SJCRH30 (cell line): ENCODE data around the gene VSTM1. TPM values are rescaled to one million over a fixed set of nuclear protein-coding genes. Genes with fewer than 3 reads are reported as not detected.

ENCODE experiments used
- DNase-seq, 2 experiments: peaks; one replicate each; pipeline ENCODE4 v3.0.0-alpha.2; 2015 to 2020
- H3K27ac ChIP-seq: fragments of 250-450 bp; sonication (Bioruptor Pico); 2 replicates; pipeline ENCODE4 v1.5.1; 2020; ENCODE audit warnings: mild to moderate bottlenecking, moderate library complexity
- H3K27me3 ChIP-seq: fragments of 250-450 bp; sonication (Bioruptor Pico); 2 replicates; pipeline ENCODE4 v1.5.1; 2020; ENCODE audit warnings: mild to moderate bottlenecking, moderate library complexity
- H3K36me3 ChIP-seq: fragments of 250-450 bp; sonication (Bioruptor Pico); 2 replicates; pipeline ENCODE4 v1.5.1; 2020; ENCODE audit warnings: mild to moderate bottlenecking, moderate library complexity
- H3K4me1 ChIP-seq: fragments of 250-450 bp; sonication (Bioruptor Pico); 2 replicates; pipeline ENCODE4 v1.5.1; 2020; ENCODE audit warnings: mild to moderate bottlenecking, moderate library complexity
- H3K4me3 ChIP-seq: fragments of 250-450 bp; sonication (Bioruptor Pico); 2 replicates; pipeline ENCODE4 v1.5.1; 2020; ENCODE audit warnings: mild to moderate bottlenecking, moderate library complexity
- H3K9me3 ChIP-seq: fragments of 250-450 bp; sonication (Bioruptor Pico); replicated peaks from 2 replicates; pipeline ENCODE4 v1.5.1; 2020; ENCODE audit warnings: mild to moderate bottlenecking, moderate library complexity
- total RNA-seq: library from RNA; depleted of rRNA; stranded (reverse); fragments of >200 nt; shearing (Covaris generic); gene quantifications from 2 replicates; pipeline ENCODE4 v1.2.3, GENCODE V29; 2014; rRNA removed

VSTM1 gene
- total RNA-seq, 1 experiment from 2014 or later, result not detected

GRCh38 chr19:54009440-54009839, 54.3 kb downstream of the VSTM1 start:
- Histone ChIP-seq H3K9me3 (no peaks in the 10 kb centered on the region), H3K27ac (no peak overlapping the region), H3K27me3 (no peaks in the 10 kb centered on the region), H3K36me3 (no peaks in the 10 kb centered on the region), H3K4me1 (no peaks in the 10 kb centered on the region), H3K4me3 (no peak overlapping the region)
- DNase-seq, result no peak

GRCh38 chr19:54002495-54003315, 61.0 kb downstream of the VSTM1 start:
- DNase-seq, result no peak
- H3K27me3 ChIP-seq, result no peaks in the 10 kb centered on the region

GRCh38 chr19:54001496-54001895, 62.2 kb downstream of the VSTM1 start:
- Histone ChIP-seq H3K4me3 (no peak overlapping the region), H3K27me3 (no peaks in the 10 kb centered on the region), H3K9me3 (no peaks in the 10 kb centered on the region), H3K27ac (no peak overlapping the region), H3K4me1 (no peaks in the 10 kb centered on the region), H3K36me3 (no peaks in the 10 kb centered on the region)
- no peak for DNase-seq

More at GRCh38 chr19:54002495-54003315, 61.0 kb downstream of the VSTM1 start:
- H3K36me3 ChIP-seq, result no peaks in the 10 kb centered on the region
- H3K27ac ChIP-seq, result no peak overlapping the region
- H3K9me3 ChIP-seq, result no peaks in the 10 kb centered on the region
- H3K4me3 ChIP-seq, result no peak overlapping the region
- no peaks in the 10 kb centered on the region for H3K4me1 ChIP-seq

GRCh38 chr19:53999694-54000093, 64.0 kb downstream of the VSTM1 start:
- no peak overlapping the region for H3K4me3 ChIP-seq
- no peak overlapping the region for H3K27ac ChIP-seq
- no peak for DNase-seq
- H3K9me3 ChIP-seq, result no peaks in the 10 kb centered on the region
- H3K27me3 ChIP-seq, result no peaks in the 10 kb centered on the region
- no peaks in the 10 kb centered on the region for H3K4me1 ChIP-seq
- no peaks in the 10 kb centered on the region for H3K36me3 ChIP-seq

- Histone ChIP-seq H3K27me3 (no peaks in the 10 kb centered on the region), H3K36me3 (no peaks in the 10 kb centered on the region), H3K27ac (no peak overlapping the region), H3K9me3 (no peaks in the 10 kb centered on the region), H3K4me1 (no peaks in the 10 kb centered on the region), H3K4me3 (no peak overlapping the region)
- no peak for DNase-seq
These were observed 65.5 kb downstream of the VSTM1 start for GRCh38 chr19:53998223-53998622.

- Histone ChIP-seq H3K4me3 (no peak overlapping the region), H3K9me3 (no peaks in the 10 kb centered on the region), H3K27me3 (no peaks in the 10 kb centered on the region), H3K4me1 (peaks cover 4% of the 10 kb centered on the region; the same call in 1 of the 2 replicates), H3K36me3 (no peaks in the 10 kb centered on the region), H3K27ac (no peak overlapping the region)
- no peak for DNase-seq
These were observed 68.9 kb downstream of the VSTM1 start for GRCh38 chr19:53994811-53995210.

- no peaks in the 10 kb centered on the region for H3K36me3 ChIP-seq
- no peaks in the 10 kb centered on the region for H3K27me3 ChIP-seq
- H3K4me3 ChIP-seq, result no peak overlapping the region
- no peak for DNase-seq
- H3K9me3 ChIP-seq, result no peaks in the 10 kb centered on the region
- peaks cover 4% of the 10 kb centered on the region; the same call in 1 of the 2 replicates for H3K4me1 ChIP-seq
- no peak overlapping the region for H3K27ac ChIP-seq
These were observed 70.2 kb downstream of the VSTM1 start for GRCh38 chr19:53993448-53993847.

- H3K27me3 ChIP-seq, result no peaks in the 10 kb centered on the region
These were observed 70.9 kb downstream of the VSTM1 start for GRCh38 chr19:53992815-53993214.

GRCh38 chr19:53992211-53992610, 71.5 kb downstream of the VSTM1 start:
- Histone ChIP-seq H3K4me3 (peak overlapping the region; percentile 61), H3K36me3 (no peaks in the 10 kb centered on the region), H3K27ac (no peak overlapping the region)

More at GRCh38 chr19:53992815-53993214, 70.9 kb downstream of the VSTM1 start:
- no peak for DNase-seq
- Histone ChIP-seq H3K4me3 (no peak overlapping the region), H3K27ac (no peak overlapping the region), H3K36me3 (no peaks in the 10 kb centered on the region), H3K4me1 (peaks cover 4% of the 10 kb centered on the region; the same call in 1 of the 2 replicates), H3K9me3 (no peaks in the 10 kb centered on the region)

GRCh38 chr19:53991224-53992113, 72.2 kb downstream of the VSTM1 start, which contains the start of gene CACNG6:
CACNG6 (plus strand) TSS chr19:53991637; CDS start chr19:53992878, 1,241 bp downstream.
- H3K27me3 ChIP-seq, result no peaks in the 10 kb centered on the region
- H3K4me1 ChIP-seq, result peaks cover 4% of the 10 kb centered on the region; the same call in 1 of the 2 replicates
- peak; percentile 94 for DNase-seq
- peak within 1 kb of the TSS; percentile 61 for H3K4me3 ChIP-seq
- peak within 1 kb of the TSS; percentile 70 for H3K27ac ChIP-seq
- H3K36me3 ChIP-seq, result no peaks in the 10 kb centered on the region
- no peaks in the 10 kb centered on the region for H3K9me3 ChIP-seq

More at GRCh38 chr19:53992211-53992610, 71.5 kb downstream of the VSTM1 start:
- DNase-seq, result no peak
- Histone ChIP-seq H3K4me1 (peaks cover 4% of the 10 kb centered on the region; the same call in 1 of the 2 replicates), H3K9me3 (no peaks in the 10 kb centered on the region), H3K27me3 (no peaks in the 10 kb centered on the region)

Other genes with a start within 250 kb of the VSTM1 start
- not detected in 2 replicates for gene NLRP12, start 239.6 kb downstream of the VSTM1 start, total RNA-seq
- gene MYADM, start 196.0 kb downstream of the VSTM1 start, total RNA-seq, result 32.5 and 34.1 TPM in 2 replicates
- 0.06 TPM in 1 of 2 replicates, not detected in the other for gene PRKCG, start 181.7 kb downstream of the VSTM1 start, total RNA-seq
- not detected in 2 replicates for gene CACNG7, start 154.6 kb downstream of the VSTM1 start, total RNA-seq
- gene CACNG8, start 101.0 kb downstream of the VSTM1 start, total RNA-seq, result not detected in 2 replicates
- 0.76 and 2.0 TPM in 2 replicates for gene CACNG6, start 72.3 kb downstream of the VSTM1 start, total RNA-seq
- not detected in 2 replicates for gene TARM1, start 17.5 kb upstream of the VSTM1 start, total RNA-seq
- gene OSCAR, start 36.9 kb upstream of the VSTM1 start, total RNA-seq, result 0.26 TPM in 1 of 2 replicates, not detected in the other
- 40.4 and 62.0 TPM in 2 replicates for gene NDUFA3, start 39.0 kb upstream of the VSTM1 start, total RNA-seq
- gene TFPT, start 51.8 kb upstream of the VSTM1 start, total RNA-seq, result 10.0 and 10.3 TPM in 2 replicates
- 65.6 and 67.3 TPM in 2 replicates for gene PRPF31, start 51.9 kb upstream of the VSTM1 start, total RNA-seq
- gene CNOT3, start 73.9 kb upstream of the VSTM1 start, total RNA-seq, result 27.5 and 27.6 TPM in 2 replicates
- 5.6 and 6.8 TPM in 2 replicates for gene LENG1, start 95.8 kb upstream of the VSTM1 start, total RNA-seq
- gene TMC4, start 109.3 kb upstream of the VSTM1 start, total RNA-seq, result not detected in 2 replicates
- gene MBOAT7, start 125.7 kb upstream of the VSTM1 start, total RNA-seq, result 32.1 and 34.6 TPM in 2 replicates
- gene TSEN34, start 127.4 kb upstream of the VSTM1 start, total RNA-seq, result 70.7 and 81.6 TPM in 2 replicates
- 2,113 and 3,052 TPM in 2 replicates for gene RPS9, start 137.0 kb upstream of the VSTM1 start, total RNA-seq
- gene LILRB3, start 159.1 kb upstream of the VSTM1 start, total RNA-seq, result 0.25 and 0.71 TPM in 2 replicates
- not detected in 2 replicates for gene LILRA6, start 178.9 kb upstream of the VSTM1 start, total RNA-seq
- gene LILRB5, start 193.4 kb upstream of the VSTM1 start, total RNA-seq, result 0.02 TPM in 1 of 2 replicates, not detected in the other
- gene LILRB2, start 217.2 kb upstream of the VSTM1 start, total RNA-seq, result not detected in 2 replicates
- not detected in 2 replicates for gene LILRA5, start 249.3 kb upstream of the VSTM1 start, total RNA-seq